NCI-H2107 treated with DMSO at 0.1 percent for 48 hours (cell line): ENCODE measurements around the gene TCF23.
"Not testable (repeated sequence)": the region's sequence is repeated elsewhere in the genome, so short reads cannot be mapped to it uniquely, and the experiment has no call there.

Experiments
- DNase-seq: peaks from one replicate; lab custom pipeline; 2025; ENCODE audit not compliant: unreplicated experiment; lab: John Stamatoyannopoulos, UW

The TCF23 gene

DNA sequence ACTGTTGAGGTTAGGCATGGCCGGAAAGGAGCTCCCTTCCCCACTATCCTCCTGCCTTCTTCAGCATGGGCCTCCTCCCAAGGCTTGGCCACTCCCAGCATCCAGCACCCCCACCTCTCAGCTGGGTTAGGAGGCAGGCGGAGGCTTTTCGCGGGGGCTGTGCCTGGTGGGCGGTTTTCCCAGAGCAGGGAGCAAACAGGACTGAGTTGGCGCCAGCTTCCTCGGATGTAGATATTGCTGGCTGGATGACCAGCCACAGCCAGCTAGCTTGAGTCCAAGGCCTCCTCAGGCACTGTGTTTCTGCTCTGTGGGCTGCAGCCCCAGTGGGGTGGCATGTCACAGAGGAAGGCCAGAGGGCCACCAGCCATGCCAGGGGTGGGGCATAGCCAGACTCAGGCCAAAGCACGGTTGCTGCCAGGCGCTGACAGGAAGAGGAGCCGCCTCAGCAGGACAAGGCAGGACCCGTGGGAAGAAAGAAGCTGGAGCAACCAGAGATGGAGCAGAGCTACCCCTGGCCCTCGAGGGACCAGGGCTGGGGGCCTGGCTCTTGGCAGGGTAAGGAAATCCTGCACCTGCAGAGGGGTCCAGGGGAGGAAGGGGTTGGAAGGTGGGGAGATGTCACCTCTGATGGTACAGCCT, at the start of gene TCF23:
Gene TCF23 (plus strand): TSS at position 204 of the 639 bp plus-strand sequence. CDS start 130 bp downstream, at position 334.
- no peak for DNase-seq

DNA sequence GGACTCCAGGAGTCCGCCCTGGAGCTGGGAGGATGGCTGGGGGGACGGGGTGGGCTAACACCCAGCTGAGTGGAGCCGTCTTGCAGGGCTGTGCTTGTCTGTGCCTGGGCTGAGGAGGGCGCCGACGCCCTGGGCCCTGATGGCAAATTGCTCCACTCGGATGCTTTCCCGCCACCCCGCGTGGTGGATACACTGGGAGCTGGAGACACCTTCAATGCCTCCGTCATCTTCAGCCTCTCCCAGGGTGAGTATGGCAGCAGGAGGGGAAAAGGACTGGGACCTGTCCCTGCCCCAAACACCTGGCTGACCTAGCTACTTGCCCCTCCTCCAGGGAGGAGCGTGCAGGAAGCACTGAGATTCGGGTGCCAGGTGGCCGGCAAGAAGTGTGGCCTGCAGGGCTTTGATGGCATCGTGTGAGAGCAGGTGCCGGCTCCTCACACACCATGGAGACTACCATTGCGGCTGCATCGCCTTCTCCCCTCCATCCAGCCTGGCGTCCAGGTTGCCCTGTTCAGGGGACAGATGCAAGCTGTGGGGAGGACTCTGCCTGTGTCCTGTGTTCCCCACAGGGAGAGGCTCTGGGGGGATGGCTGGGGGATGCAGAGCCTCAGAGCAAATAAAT, 49.4 kb upstream of the TCF23 start:
- DNase-seq = no peak

DNA sequence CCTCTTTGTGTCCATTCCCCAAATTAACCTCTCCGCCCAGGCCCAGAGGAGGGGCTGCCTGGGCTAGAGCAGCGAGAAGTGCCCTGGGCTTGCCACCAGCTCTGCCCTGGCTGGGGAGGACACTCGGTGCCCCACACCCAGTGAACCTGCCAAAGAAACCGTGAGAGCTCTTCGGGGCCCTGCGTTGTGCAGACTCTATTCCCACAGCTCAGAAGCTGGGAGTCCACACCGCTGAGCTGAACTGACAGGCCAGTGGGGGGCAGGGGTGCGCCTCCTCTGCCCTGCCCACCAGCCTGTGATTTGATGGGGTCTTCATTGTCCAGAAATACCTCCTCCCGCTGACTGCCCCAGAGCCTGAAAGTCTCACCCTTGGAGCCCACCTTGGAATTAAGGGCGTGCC, 48.8 kb upstream of the TCF23 start:
- no peak for DNase-seq

DNA sequence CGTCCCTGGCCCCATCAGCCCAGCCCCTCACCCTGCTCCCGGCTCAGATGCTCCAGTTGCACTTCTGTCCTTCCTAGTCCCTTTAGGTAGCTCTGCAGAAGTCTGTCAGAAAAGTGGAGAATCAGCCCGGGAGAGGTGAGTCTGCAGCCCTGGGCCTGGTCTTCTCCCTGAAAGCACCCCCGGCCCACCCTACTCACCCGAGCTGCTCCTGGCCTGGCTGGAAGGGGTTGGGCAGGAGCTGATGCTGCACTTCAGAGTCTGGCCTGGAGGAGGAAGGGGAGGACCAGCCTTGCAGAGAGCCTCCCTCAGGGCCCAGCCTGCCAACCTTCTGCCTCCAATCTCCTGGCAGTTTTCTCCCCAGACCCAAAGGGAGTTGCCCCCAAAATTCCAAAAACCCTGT, 46.5 kb upstream of the TCF23 start:
- DNase-seq = no peak

DNA sequence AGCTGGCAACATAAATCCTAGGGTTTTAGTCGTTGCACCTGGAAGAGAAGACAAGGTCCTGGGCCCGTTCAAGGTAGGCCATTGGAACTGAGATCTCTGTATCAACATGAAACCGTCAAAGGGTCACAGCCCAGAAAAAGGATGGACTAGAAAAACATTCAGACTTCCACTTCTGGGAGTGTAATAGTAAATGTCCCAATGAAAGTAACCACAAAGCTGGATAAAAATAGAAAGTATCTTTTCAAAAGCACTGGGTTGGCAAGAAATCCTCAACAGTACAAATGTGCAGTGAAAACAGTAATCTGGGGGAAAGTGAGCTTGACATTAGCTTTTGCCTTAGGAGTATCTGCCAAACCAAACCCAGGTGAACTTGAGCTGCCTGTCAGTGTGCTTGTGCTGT, 42.8 kb upstream of the TCF23 start:
- DNase-seq = no peak

DNA sequence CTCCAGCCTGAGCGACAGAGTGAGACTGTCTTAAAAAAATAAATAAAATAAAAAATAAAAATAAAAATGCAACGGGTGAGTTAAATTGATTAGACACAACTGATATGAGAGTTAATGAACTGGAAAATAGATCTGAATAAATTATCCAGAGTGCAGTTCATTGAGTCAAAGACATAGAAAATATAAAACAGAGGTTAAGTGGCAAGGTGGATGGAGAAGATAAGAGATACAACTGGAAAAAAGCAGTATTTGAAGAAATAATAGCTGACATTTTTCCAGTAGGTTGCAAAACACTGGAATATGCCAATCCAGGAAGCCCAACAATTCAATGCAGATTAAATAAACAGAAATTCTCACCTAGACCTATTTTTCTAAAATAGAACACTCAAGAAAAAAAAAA, 40.6 kb upstream of the TCF23 start:
- no peak for DNase-seq

DNA sequence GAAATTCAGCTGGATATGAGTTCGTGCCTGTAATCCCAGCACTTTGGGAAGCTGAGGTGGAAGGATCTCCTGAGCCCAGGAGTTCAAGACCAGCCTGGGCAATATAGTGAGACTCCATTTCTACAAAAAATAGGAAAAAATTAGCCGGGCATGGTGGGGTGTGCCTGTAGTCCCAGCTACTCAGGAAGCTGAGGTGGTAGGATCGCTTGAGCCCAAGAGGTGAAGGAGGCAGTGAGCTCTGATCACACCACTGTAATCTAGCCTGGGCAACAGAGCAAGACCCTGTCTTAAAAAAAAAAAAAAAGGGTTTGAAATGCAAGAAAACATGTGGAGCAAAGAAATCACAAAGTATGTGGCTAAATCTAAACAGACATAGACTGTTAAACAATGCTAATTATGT, 39.7 kb upstream of the TCF23 start:
- DNase-seq = no peak

DNA sequence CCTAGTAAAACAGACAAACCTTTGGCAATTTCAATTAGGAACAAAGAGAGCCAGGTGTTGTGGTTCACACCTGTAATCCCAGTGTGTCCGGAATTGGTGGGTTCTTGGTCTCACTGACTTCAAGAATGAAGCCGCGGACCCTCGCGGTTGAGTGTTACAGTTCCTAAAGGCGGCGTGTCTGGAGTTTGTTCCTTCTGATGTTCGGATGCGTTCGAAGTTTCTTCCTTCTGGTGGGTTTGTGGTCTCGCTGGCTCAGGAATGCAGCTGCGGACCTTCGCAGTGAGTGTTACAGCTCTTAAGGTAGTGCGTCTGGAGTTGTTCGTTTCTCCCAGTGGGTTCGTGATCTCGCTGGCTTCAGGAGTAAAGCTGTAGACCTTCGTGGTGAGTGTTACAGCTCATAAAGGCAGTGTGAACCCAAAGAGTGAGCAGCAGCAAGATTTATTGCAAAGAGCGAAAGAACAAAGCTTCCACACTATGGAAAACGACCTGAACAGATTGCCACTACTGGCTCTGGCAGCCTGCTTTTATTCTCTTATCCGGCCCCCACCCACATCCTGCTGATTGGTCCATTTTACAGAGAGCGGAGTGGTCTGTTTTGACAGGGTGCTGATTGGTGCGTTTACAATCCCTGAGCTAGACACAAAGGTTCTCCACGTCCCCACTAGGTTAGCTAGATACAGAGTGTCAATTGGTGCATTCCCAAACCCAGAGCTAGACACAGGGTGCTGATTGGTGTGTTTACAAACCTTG, 38.0 kb upstream of the TCF23 start:
- not testable (repeated sequence) for DNase-seq

DNA sequence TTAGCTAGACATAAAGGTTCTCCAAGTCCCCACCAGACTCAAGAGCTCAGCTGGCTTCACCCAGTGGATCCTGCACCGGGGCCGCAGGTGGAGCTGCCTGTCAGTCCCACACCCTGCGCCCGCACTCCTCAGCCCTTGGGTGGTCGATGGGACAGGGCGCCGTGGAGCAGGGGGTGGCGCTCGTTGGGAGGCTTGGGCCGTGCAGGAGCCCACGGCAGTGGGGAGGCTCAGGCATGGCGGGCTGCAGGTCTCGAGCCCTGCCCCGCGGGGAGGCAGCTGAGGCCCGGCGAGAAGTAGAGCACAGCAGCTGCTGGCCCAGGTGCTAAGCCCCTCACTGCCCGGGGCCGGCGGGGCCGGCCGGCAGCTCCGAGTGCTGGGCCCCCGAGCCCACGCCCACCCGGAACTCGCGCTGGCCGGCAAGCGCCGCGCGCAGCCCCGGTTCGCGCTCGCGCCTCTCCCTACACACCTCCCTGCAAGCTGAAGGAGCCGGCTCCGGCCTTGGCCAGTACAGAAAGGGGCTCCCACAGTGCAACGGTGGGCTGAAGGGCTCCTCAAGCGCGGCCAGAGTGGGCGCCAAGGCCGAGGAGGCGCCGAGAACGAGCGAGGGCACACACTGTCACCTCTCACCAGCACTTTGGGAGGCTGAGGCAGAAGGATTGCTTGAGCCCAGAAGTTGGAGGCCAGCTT, 37.3 kb upstream of the TCF23 start:
- DNase-seq = not testable (repeated sequence)

DNA sequence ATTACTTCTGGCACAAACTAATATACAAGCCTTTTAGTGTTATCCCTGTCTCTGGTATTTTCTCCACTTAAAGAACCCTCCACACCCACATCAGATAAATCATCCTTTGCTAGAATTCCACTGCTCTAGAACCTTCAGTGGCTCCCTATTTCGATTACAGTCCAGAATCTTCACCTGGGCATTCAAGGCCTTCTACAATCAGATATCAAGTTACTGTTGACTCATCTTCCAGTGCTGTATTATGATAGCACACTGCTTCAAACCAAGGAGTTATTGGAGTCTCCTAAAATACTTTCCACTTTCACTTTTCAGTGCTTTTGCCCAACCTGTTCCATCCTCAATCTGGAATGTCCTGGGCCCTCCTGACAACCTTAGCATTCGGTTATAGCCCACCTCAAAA, 33.3 kb upstream of the TCF23 start:
- no peak for DNase-seq

DNA sequence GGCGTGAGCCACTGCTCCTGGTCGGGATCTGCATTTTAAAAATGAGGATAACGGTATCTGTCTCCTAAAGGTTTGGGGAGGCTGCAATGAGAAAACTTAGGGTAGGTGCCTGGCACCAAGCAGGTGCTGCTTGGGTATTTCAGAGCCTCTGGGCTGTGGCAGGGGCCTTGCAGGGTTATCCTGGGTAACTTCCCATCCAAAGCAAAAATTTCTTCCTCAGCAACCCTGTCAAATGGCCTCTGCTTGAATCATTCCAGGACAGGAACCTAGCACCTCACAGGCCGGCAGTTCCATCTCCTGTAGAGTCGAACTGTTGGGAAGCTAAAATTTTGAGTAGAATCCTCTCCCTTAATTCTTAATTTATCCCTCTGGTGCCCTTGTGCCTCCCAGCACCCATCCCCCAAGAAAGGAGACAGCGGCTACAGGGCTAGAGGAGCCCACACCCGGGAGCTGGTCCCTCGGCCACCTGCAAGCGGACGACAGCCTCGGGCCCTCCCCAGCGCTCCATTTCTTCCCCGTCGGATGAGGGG, 30.7 kb upstream of the TCF23 start:
- DNase-seq = no peak

DNA sequence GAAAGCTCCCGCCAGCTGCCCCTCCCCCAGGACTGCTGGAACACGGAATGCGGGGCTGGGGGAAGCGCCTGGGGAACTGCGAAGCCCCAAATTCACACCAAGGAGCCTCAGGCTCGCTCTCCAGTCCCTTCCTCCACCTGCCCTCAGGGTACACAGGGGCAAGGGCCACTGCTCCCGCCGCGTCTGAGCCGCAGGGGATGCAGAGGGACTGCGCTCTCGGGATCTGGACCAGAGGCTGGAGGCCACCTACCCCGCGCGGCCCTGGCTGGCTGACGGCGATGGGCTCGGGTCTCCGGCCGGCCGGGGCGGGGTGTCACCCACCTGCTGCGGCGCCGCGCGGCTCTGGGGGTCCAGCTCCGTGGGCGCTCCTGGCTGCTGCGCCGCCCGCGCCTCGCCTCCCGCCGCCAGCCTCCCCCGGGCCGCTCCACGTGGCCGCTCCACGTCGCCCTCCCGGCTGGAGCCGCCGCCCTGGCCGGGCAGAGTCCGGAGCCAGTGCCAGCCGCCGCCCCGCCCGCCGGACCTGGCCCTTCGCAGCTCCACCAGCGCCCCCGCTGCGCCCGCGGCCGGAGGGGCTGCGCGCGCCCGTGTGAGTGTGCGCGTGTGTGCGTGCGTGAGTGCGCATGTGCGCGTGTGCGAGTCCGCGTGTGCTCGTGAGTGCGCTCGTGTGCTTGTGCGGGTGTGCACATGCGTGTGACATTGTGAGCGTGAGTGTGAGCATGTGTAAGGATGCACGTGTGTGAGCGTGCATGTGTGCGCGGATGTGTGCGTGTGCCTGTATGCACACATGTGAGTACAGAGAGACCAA, 30.1 kb upstream of the TCF23 start, which contains the start of gene CGREF1:
Gene CGREF1 (minus strand): TSS at position 604 of the 805 bp plus-strand sequence. CDS start 14,762 bp downstream, outside the sequence.
- no peak for DNase-seq

DNA sequence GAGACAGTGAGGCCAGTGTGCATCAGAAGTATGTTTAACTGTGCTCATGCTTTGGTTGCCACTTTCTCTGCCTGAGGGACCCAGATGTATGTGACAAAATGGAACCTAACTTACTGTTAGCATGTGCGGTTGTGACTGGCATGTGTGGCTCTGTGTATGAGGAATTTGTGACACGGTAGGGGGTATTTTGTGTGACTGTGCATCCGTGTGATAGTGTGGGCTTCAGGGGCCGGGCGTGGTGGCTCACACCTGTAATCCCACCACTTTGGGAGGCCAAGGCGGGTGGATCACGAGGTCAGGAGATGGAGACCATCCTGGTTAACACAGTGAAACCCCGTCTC, 29.5 kb upstream of the TCF23 start:
- DNase-seq = not testable (repeated sequence)

DNA sequence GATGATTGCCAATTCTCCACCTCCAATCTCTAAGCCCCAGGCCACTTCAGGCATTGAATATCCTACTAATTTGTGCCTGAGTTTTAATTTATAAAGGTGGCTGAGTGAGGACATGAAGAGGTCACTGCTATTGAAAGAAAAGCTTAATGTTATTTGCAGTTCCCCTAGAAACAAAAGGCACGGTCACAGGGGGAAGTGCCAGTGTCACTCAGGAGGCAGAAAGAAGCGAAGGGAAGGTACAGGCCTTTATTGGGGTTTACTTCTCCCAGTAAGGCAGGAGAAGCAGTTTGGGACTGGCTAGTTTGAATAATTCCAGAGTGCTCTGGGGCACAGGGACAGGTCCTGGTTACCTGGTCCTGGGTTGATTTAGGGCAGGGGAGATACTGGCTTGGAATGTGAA, 26.9 kb upstream of the TCF23 start:
- no peak for DNase-seq

DNA sequence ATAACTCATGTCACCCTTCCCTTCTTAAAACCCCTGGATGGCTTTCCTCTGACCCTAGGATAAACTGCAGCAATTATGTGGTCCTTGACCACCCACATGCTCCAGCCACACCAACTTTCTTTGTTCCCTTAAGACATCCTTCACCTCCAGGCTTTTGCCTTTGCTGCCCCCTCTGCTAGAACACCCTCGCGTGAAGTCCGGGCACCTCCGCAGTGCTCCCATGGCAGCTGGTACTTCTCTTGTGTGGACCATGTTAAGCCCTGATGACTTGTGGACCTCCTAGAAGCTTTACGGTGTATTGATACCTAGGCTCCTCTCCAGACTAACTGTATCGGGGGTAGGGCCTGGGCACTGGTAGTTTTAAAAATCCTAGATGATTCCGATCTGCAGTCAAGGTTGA, 26.0 kb upstream of the TCF23 start:
- DNase-seq = no peak

DNA sequence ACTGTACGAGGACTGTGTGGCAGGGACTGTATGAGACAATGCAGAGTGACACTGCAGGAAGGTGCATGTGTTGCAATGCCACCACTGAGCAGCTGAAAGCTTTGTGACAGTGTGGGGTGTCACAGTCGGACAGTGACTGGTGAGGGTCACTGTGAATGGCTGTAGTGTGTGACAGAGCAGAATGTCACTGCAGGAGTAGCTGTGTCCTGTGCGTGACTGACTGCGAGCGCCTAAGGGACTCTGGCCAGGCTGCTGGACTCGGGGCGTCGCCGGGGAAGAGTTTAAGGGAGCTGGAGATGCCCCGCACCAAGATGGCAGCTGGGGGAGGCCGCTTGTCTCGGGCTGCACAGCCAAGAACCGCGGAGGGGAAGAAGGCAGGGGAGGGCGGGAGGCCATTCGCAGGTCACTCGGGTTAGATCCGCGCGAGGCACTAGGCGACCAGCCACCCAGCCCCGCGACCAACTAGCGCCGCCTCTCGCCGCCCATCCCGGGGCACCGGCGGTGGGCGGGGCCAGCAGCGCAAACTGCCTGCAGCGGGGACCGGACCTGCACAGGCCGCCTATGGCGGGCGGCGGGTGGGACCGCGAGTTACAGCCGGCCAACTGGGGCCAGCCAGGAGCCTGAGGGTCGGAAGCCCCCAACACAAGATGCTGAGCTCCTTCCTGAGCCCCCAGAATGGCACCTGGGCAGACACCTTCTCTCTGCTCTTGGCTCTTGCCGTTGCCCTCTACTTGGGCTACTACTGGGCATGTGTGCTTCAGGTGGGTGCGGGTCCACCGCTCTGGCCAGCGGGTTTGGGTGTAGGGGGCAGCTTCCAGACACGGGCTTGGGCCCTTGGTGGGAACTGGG, 25.3 kb upstream of the TCF23 start, which contains the start of gene ABHD1:
Gene ABHD1 (plus strand): TSS at position 514 of the 849 bp plus-strand sequence. CDS start 134 bp downstream, at position 648.
- DNase-seq = no peak

DNA sequence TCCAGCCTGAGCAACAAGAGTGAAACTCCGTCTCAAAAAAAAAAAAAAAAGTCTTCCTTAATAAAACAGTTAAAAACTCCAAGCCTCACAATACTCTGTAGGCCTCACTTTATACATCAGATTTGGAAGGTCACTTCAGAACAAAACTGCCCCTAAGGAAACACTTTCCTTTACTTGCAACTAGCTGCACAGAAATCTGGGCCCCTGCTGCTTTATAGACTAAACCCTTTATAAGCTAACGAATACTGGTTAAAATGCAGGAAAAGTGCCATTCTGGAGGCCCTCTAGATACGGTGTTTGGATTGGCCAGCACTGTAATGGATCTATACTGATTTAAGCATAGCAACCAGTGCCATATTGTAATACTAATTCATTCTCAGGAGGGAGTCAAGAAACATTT, 23.7 kb upstream of the TCF23 start:
- no peak for DNase-seq

DNA sequence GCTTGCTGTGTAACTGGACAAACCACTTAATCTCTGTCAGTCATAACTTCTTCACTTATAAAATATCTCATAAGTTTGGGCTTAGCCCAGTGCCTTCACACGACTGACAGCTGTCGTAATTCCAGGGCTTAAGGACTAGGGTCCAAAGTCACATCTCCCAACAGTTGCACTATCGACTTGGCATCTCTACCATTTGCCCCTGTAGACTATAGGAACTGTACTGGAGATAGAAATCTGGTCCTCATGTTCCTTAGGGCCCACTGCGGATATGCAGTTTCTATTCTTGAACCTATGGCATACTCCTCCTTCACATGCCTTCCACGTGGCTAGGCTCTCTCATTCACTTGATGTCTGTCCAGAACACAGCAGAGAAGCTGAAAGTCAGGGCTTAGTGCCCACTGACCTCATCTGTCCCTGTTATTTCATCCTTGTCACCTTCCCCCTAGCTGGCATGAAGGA, 22.5 kb upstream of the TCF23 start:
- DNase-seq = no peak

DNA sequence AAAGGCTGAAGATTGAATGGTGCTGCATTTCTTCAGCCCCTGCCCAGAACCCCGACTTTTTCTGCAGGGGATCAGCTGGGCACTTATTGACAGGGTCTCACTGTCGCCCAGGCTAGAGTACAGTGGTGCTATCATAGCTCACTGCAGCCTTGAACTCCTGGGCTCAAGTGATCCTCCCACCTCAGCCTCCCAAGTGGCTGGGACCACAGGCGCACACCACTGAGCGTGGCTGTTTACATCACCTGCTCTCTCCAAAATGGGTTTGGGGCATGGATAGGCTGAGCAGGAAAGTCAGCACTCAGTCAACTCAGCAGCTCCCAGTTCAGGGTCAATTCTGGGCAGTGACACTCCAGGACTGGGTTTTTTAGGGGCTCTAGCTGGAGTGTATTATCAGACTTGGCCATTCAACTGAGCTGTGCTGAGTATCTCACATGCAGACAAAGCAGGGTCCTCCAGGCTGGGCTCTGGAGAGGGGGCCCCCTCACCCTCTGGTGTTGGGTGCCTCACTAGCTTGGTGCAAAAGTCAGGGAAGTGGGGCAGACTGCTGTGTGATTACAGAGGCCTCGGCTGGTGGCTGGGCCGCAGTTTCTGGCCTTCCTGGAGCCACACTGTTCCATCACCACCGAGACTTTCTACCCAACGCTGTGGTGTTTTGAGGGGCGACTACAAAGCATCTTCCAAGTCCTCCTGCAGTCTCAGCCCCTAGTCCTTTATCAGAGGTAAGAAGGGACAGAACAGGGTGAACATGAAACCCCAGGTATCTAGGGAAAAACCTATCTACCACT, 20.7 kb upstream of the TCF23 start:
- no peak for DNase-seq
